Sigmoid colon (tissue), 3 donors: Measurements from ENCODE around the gene NOS1AP.

ENCODE experiments used
- POLR2A ChIP-seq, 2 donors: fragments of 450-650 bp; IDR thresholded peaks; one replicate each; pipeline ENCODE4 v1.6.1; 2016; ENCODE audit warnings: antibody characterized with exemption in 2 of 2, mild to moderate bottlenecking in 2 of 2, moderate library complexity in 2 of 2
- TF ChIP-seq, protein P1 (sequence below), 4 experiments: fragments of 450-650 bp in 3 of 4; fragments of 200-600 bp in 1 of 4; IDR thresholded peaks; one replicate each; pipeline ENCODE4 v1.5.1; 2016 to 2019; ENCODE audit warnings: antibody characterized with exemption in 4 of 4, mild to moderate bottlenecking in 3 of 4, moderate library complexity in 2 of 4

DNA sequence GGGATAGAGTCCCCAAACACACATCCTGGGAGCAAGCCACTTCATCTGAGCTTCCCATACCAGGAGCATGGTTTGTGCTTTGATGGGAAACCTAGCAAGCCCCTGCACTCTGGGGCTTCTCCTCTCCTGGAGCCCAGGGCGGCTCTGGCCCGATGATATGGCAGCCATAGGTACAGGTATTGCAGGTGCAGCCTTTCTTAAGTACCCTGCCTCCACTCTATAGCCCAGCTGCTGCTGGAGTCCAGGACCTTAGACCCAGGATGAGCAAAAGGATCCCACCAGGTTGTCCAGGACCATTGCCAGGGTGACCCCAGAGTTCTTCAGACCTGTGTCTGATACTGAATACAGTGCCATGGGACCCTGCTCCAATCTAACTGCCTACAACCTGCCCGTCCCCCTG lies 316.2 kb downstream of the NOS1AP start:
- TF ChIP-seq, protein P1, sequence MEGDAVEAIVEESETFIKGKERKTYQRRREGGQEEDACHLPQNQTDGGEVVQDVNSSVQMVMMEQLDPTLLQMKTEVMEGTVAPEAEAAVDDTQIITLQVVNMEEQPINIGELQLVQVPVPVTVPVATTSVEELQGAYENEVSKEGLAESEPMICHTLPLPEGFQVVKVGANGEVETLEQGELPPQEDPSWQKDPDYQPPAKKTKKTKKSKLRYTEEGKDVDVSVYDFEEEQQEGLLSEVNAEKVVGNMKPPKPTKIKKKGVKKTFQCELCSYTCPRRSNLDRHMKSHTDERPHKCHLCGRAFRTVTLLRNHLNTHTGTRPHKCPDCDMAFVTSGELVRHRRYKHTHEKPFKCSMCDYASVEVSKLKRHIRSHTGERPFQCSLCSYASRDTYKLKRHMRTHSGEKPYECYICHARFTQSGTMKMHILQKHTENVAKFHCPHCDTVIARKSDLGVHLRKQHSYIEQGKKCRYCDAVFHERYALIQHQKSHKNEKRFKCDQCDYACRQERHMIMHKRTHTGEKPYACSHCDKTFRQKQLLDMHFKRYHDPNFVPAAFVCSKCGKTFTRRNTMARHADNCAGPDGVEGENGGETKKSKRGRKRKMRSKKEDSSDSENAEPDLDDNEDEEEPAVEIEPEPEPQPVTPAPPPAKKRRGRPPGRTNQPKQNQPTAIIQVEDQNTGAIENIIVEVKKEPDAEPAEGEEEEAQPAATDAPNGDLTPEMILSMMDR (IDR thresholded peaks at IDR 0.05), result no peak
- no peak for TF ChIP-seq POLR2A (IDR thresholded peaks at IDR 0.05)
